Stomach (tissue), 4 donors: ENCODE measurements around the gene CNTN5.

Source experiments
- EP300 ChIP-seq: sonication (generic); formaldehyde crosslinking; IDR thresholded peaks from one replicate; pipeline ENCODE4 v1.6.1; 2017; ENCODE audit warnings: antibody characterized with exemption
- POLR2A ChIP-seq, 4 donors: fragments of 450-650 bp; IDR thresholded peaks; one replicate each; pipeline ENCODE4 v1.6.1; 2016; ENCODE audit warnings: antibody characterized with exemption in 4 of 4, control low read depth in 2 of 4, mild to moderate bottlenecking in 1 of 4, moderate library complexity in 1 of 4
- POLR2AphosphoS5 ChIP-seq, 3 donors: sonication (generic); formaldehyde crosslinking; IDR thresholded peaks; one replicate each; pipeline ENCODE4 v1.6.1; 2016; ENCODE audit warnings: antibody characterized with exemption in 3 of 3
- TF ChIP-seq, protein P1 (sequence below), 7 experiments: fragments of 450-650 bp in 4 of 7; fragments of 200-600 bp in 3 of 7; sonication (generic) in 3 of 7; IDR thresholded peaks; one replicate each; pipeline ENCODE4 v1.5.1; 2016 to 2019; ENCODE audit warnings: antibody characterized with exemption in 7 of 7, control low read depth in 2 of 7, mild to moderate bottlenecking in 1 of 7

DNA sequence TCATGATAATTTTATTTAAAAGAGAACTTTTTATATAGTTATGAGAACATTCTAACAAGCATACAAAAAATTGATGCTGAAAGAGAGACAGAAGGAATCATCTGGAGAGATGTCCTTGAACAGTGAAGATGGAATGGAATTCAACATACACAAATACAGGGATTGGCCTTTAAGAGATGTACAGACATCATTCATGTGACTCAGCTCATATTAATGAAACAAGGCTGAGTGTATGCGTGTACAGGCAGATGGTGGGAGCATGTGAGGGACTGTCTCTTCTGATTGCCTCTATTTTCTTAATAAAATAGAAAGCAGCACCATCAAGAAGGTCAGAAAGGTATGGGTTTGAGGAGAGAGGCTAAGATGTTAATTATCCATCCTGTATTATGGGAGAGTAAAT is 793.3 kb downstream of the CNTN5 start:
- TF ChIP-seq, protein P1, sequence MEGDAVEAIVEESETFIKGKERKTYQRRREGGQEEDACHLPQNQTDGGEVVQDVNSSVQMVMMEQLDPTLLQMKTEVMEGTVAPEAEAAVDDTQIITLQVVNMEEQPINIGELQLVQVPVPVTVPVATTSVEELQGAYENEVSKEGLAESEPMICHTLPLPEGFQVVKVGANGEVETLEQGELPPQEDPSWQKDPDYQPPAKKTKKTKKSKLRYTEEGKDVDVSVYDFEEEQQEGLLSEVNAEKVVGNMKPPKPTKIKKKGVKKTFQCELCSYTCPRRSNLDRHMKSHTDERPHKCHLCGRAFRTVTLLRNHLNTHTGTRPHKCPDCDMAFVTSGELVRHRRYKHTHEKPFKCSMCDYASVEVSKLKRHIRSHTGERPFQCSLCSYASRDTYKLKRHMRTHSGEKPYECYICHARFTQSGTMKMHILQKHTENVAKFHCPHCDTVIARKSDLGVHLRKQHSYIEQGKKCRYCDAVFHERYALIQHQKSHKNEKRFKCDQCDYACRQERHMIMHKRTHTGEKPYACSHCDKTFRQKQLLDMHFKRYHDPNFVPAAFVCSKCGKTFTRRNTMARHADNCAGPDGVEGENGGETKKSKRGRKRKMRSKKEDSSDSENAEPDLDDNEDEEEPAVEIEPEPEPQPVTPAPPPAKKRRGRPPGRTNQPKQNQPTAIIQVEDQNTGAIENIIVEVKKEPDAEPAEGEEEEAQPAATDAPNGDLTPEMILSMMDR (IDR thresholded peaks at IDR 0.05): no peak
- no peak for TF ChIP-seq POLR2A (IDR thresholded peaks at IDR 0.05)
- TF ChIP-seq EP300: no peak
- no peak for TF ChIP-seq POLR2AphosphoS5 (IDR thresholded peaks at IDR 0.05)
